Heart right ventricle (tissue), 16 donors: Measurements from ENCODE around the gene MMP8. TPM values are rescaled to one million over a fixed set of nuclear protein-coding genes. Genes with fewer than 3 reads are reported as not detected.

Experiments used
- ATAC-seq, 8 donors: fragments of 200-7000 bp; cut with Tn5 transposase; one replicate each; pipeline ENCODE4 v1.9.1; 2020; ENCODE audit warnings: mild to moderate bottlenecking in 8 of 8, moderate library complexity in 8 of 8, moderate number of reproducible peaks in 1 of 8
- DNase-seq, 2 donors: peaks; one replicate each; pipeline ENCODE4 v3.0.0-alpha.2; 2020
- H3K27ac ChIP-seq, 10 donors: fragments of 200-600 bp; sonication (generic) in 2 of 10; one replicate each; pipeline versions ENCODE4 v1.5.0 to v1.8.0; 2020 to 2022; ENCODE audit warnings: mild to moderate bottlenecking in 3 of 10
- H3K27me3 ChIP-seq, 7 donors: fragments of 200-600 bp; one replicate each; pipeline ENCODE4 v1.8.0; 2021 to 2022; ENCODE audit warnings: mild to moderate bottlenecking in 2 of 7
- H3K36me3 ChIP-seq, 9 donors: fragments of 200-600 bp; sonication (generic) in 1 of 9; one replicate each; pipeline versions ENCODE4 v1.5.0 to v1.8.0; 2020 to 2022; ENCODE audit warnings: mild to moderate bottlenecking in 2 of 9
- H3K4me1 ChIP-seq, 9 donors: fragments of 200-600 bp; sonication (generic) in 1 of 9; one replicate each; pipeline versions ENCODE4 v1.5.0 to v1.8.0; 2020 to 2022; ENCODE audit warnings: mild to moderate bottlenecking in 4 of 9
- H3K4me3 ChIP-seq, 10 donors: fragments of 200-600 bp; sonication (generic) in 2 of 10; one replicate each; pipeline versions ENCODE4 v1.5.0 to v1.8.0; 2020 to 2022; ENCODE audit warnings: mild to moderate bottlenecking in 7 of 10, moderate library complexity in 2 of 10
- H3K9me3 ChIP-seq, 11 donors: fragments of 200-600 bp in 10 of 11; sonication (generic) in 2 of 11; one replicate each; pipeline versions ENCODE4 v1.5.0 to v1.8.0; 2013 to 2022; ENCODE audit warnings: mild to moderate bottlenecking in 2 of 11, control low read depth in 1 of 11, moderate library complexity in 1 of 11
- CTCF ChIP-seq, 9 donors: fragments of 200-600 bp; sonication (generic) in 2 of 9; IDR thresholded peaks; one replicate each; pipeline versions ENCODE4 v1.5.0 to v1.8.0; 2021 to 2022; ENCODE audit warnings: antibody characterized with exemption in 9 of 9, mild to moderate bottlenecking in 5 of 9, moderate library complexity in 1 of 9
- WGBS, 2 donors: extraction: QIAGEN DNeasy Blood & Tissue Kit; methylation state at CpG; one replicate each; pipeline ENCODE4 v1.1.7; 2013; ENCODE audit warnings: inconsistent platforms in 1 of 2; 5-methylcytosine and 5-hydroxymethylcytosine counted together
- intact Hi-C, 10 donors: fragments of 100-400 bp; cut with DNase I; formaldehyde crosslinking; loops; one replicate each; pipeline versions ENCODE4 v1.11.1 to v1.14.2; 2022
- polyA plus RNA-seq, 2 donors: library from polyadenylated mRNA; stranded (reverse); fragments of 200-250 nt; gene quantifications; one replicate each; pipeline ENCODE4 v1.2.3, GENCODE V29; 2013
- total RNA-seq, 10 donors: library from RNA; stranded (reverse); fragmentation: NEBNext Ultra II Directional in 3 of 10; extraction: Animal tissue kit (Norgen Biotek cat#: 25700) in 3 of 10; gene quantifications; one replicate each; pipeline versions ENCODE4 v1.2.1 to v1.2.4, GENCODE V29; 2021 to 2023
- donor health status: Arrhythmogenic right ventricular cardiomyopathy.
- donor health status: ischemic (EF 13 %, LVEDD 7.1; RV severe dilation, severe dysfunction).
- donor health status: healthy with polysubstance abuse.
- donor health status: DM: no; HTN: yes; CAD: no.
- donor health status: DM: no; HTN: no; CAD: no.
- donor health status: ischemic (EF 25% LVEDD 6.9; RV normal size, moderate dysfunction).
- donor health status: ischemic (EF 25% LVEDD 5.7; RV mildly dilated, moderate dysfunction).
- donor health status: healthy.
- donor health status: DM: yes; HTN: yes; CAD: no.
- donor health status: Ischemic cardiomyopathy.
- donor health status: ischemic (EF 35%, LVEDD 5.7; RV mildly dilated, moderate dysfunction).
- donor health status: nonischemic (EF 11% LVEDD 7.7; RV severe dilation, severe dysfunction).
- donor health status: DM: yes; HTN: yes; CAD: no.
- donor health status: PGD.
- donor health status: ischemic (EF 29% LVEDD 5.4; RV normal size, mild dysfunction).
- donor health status: nonischemic (EF 23%, LVEDD 6.1; RV moderate dilation, normal function).

Gene MMP8
- total and polyA plus RNA-seq, 12 donors, result 0.13 to 1.4 (median 0.22) TPM; not detected in 8

DNA sequence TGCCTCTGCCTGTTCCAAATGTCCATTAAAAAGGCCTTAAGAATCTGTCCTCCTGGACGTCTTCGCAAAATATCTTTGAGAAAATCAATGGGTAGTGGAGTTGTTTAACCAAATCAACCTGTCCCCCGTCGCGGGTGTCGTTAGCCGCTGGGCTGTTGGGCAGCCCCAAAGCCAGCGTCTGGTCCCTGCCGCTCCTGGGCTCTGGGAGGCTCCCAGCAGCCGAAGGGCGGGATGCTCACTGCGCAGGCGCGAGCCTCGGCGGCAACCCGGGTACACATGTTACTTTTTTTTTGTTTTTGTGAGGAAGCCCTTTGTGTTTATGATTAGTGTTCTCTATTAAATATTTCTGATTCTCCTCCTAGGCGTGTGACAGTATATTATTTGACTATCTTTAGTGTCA is 43.0 kb upstream of the MMP8 start:
- H3K4me1 ChIP-seq, result no peaks in the 10 kb centered on the region
- no peak overlapping the region for H3K4me3 ChIP-seq
- DNase-seq (no peak), ATAC-seq (no peak)
- H3K36me3 ChIP-seq, result no peaks in the 10 kb centered on the region
- TF ChIP-seq CTCF (IDR thresholded peaks at IDR 0.05), result no peak
- H3K9me3 ChIP-seq, result no peaks in the 10 kb centered on the region
- peaks cover 0 to 66% (median 0%) of the 10 kb centered on the region in 7 donors for H3K27me3 ChIP-seq
- no peak overlapping the region for H3K27ac ChIP-seq
- 41 to 61% methylated on average over 18 of the region's 18 CpGs for WGBS, 2 donors
- intact Hi-C loops, result no loop called here

DNA sequence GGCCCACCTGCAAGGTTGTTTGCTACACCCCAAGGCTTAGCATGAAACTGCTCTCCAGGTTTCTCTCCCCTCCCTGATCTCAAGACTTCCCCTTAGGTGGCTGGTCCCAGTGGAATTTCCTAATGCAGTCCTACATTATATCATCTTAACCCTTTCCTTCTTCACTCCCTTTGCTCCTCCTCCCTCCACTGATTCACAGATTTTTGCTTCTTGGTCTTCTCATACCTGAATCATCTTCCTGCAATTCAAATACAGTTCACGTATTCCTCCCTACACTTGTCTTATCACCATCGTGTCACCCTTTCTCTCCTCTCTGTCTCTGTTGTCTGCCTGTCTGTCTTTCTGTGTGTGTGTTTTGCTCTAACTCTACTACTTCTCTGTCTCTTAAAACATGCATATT is 38.7 kb upstream of the MMP8 start:
- TF ChIP-seq CTCF (IDR thresholded peaks at IDR 0.05), result no peak
- no peak for ATAC-seq
- 56 to 57% methylated on average over 2 of the region's 2 CpGs for WGBS, 2 donors

GRCh38 chr11:102762361-102762767 is 37.6 kb upstream of the MMP8 start:
- no peak overlapping the region for H3K4me3 ChIP-seq
- 61 to 65% methylated on average over 2 of the region's 2 CpGs for WGBS, 2 donors
- ATAC-seq (no peak), DNase-seq (no peak)
- no peaks in the 10 kb centered on the region for H3K9me3 ChIP-seq
- peaks cover 0 to 32% (median 0%) of the 10 kb centered on the region in 9 donors for H3K4me1 ChIP-seq
- no peaks in the 10 kb centered on the region for H3K36me3 ChIP-seq
- intact Hi-C loops, result no loop called here
- TF ChIP-seq CTCF (IDR thresholded peaks at IDR 0.05), result no peak
- H3K27me3 ChIP-seq, result peaks cover 0 to 59% (median 0%) of the 10 kb centered on the region in 7 donors
- no peak overlapping the region for H3K27ac ChIP-seq

More for the DNA sequence above, 38.7 kb upstream of the MMP8 start:
- Histone ChIP-seq H3K36me3 (no peaks in the 10 kb centered on the region), H3K27ac (no peak overlapping the region), H3K4me1 (peaks cover 0 to 23% (median 0%) of the 10 kb centered on the region in 9 donors), H3K4me3 (no peak overlapping the region), H3K9me3 (no peaks in the 10 kb centered on the region), H3K27me3 (peaks cover 0 to 67% (median 0%) of the 10 kb centered on the region in 7 donors)
- no peak for DNase-seq
- intact Hi-C loops, result no loop called here

DNA sequence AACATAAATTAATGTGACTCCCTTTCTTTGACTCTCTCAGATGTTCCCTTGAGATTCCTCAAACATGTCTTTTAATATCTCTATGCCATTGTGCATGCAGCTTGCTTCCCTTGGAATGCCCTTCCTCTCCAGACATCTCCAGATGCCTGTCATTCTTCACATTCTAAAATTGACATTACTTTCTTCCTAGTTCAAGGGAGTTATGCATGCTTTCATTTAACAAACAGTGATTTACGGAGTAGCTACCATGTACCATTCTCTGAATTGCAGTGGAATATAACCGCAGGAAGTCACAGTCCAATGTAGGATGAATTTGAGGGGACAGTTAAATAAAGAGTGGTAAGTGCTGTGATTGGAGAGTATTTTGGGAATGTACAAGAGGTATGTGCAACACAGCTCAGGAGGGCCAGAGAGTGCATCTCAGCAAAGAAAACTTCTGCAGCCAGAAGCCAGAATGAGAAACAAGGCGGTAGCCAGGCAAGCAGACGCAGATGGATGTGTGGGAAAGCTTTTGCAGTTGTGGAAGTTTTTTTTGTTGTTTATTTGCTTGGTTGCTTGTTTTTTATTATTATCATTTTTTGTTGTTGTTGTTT is 37.0 kb upstream of the MMP8 start:
- ATAC-seq (no peak), DNase-seq (no peak)
- Histone ChIP-seq H3K27me3 (peaks cover 0 to 59% (median 0%) of the 10 kb centered on the region in 7 donors), H3K4me1 (peaks cover 0 to 32% (median 0%) of the 10 kb centered on the region in 9 donors), H3K27ac (no peak overlapping the region), H3K4me3 (no peak overlapping the region), H3K9me3 (no peaks in the 10 kb centered on the region), H3K36me3 (no peaks in the 10 kb centered on the region)
- 51 to 58% methylated on average over 4 of the region's 4 CpGs for WGBS, 2 donors
- intact Hi-C loops, result no loop called here
- no peak for TF ChIP-seq CTCF (IDR thresholded peaks at IDR 0.05)
